K562 (cell line): Measurements from ENCODE around the gene MPC2. TPM values are rescaled to one million over a fixed set of nuclear protein-coding genes. Genes with fewer than 3 reads are reported as not detected.

Source experiments
- BRD9 ChIP-seq: fragments of 450-650 bp; IDR thresholded peaks from 2 replicates; pipeline ENCODE4 v1.6.1; 2018; ENCODE audit warnings: low read depth; ENCODE audit not compliant: partially characterized antibody
- GTF2E2 ChIP-seq: fragments of 200-800 bp; sonication (Bioruptor generic); IDR thresholded peaks from 2 replicates; pipeline ENCODE4 v1.6.1; 2016; ENCODE audit warnings: missing genetic modification characterization, missing compliant biosample characterization
- HMBOX1 ChIP-seq: sonication (generic); IDR thresholded peaks from 2 replicates; pipeline ENCODE4 v1.6.1; 2016
- HNRNPUL1 ChIP-seq: fragments of 200-400 bp; formaldehyde crosslinking; IDR thresholded peaks from 2 replicates; pipeline ENCODE4 v1.6.1; 2017; ENCODE audit warnings: low read length
- MAFG ChIP-seq: fragments of 450-650 bp; conservative IDR thresholded peaks from 2 replicates; pipeline ENCODE4 v1.6.1; 2016; ENCODE audit warnings: missing genetic modification characterization, missing compliant biosample characterization
- MCM5 ChIP-seq: fragments of 450-650 bp; IDR thresholded peaks from 2 replicates; pipeline ENCODE4 v1.6.1; 2016; ENCODE audit warnings: low read depth
- MITF ChIP-seq: IDR thresholded peaks from 2 replicates; pipeline ENCODE4 v1.6.1; 2014; ENCODE audit warnings: antibody characterized with exemption
- NFIC ChIP-seq: fragments of 450-650 bp; IDR thresholded peaks from 2 replicates; pipeline ENCODE4 v1.6.1; 2017; ENCODE audit warnings: mild to moderate bottlenecking, inconsistent platforms
- POLR2H ChIP-seq: IDR thresholded peaks from 2 replicates; pipeline ENCODE4 v1.6.1; 2016; ENCODE audit warnings: missing genetic modification characterization, low read depth, mild to moderate bottlenecking, control low read depth, missing compliant biosample characterization, moderate library complexity
- RAD21 ChIP-seq, 2 experiments: fragments of 250-450 bp in 1 of 2; fragments of 450-650 bp in 1 of 2; sonication (Bioruptor Pico) in 1 of 2; formaldehyde crosslinking in 1 of 2; IDR thresholded peaks in 1 of 2; conservative IDR thresholded peaks in 1 of 2; 2 replicates each; pipeline versions ENCODE4 v1.4.0 to v1.8.0; 2020 to 2022; ENCODE audit warnings: mild to moderate bottlenecking in 2 of 2, moderate library complexity in 1 of 2
- RBM34 ChIP-seq: fragments of 200-400 bp; formaldehyde crosslinking; IDR thresholded peaks from 2 replicates; pipeline ENCODE4 v1.6.1; 2018; ENCODE audit warnings: low read length, borderline replicate concordance; ENCODE audit not compliant: insufficient read depth
- RCOR1 ChIP-seq, 2 experiments: IDR thresholded peaks; 2 replicates each; pipeline ENCODE4 v1.6.1; 2012; ENCODE audit warnings: low read depth in 2 of 2, low read length in 2 of 2, borderline replicate concordance in 1 of 2, improper control_type of control experiment in 1 of 2
- SMARCB1 ChIP-seq: IDR thresholded peaks from 2 replicates; pipeline ENCODE4 v1.6.1; 2011; ENCODE audit warnings: improper control_type of control experiment, low read depth; ENCODE audit not compliant: insufficient read length
- SNRNP70 ChIP-seq: fragments of 200-400 bp; formaldehyde crosslinking; optimal IDR thresholded peaks from 2 replicates; pipeline ENCODE3; 2017; ENCODE audit warnings: low read depth, low read length
- TSHZ1 ChIP-seq: fragments of 250-450 bp; sonication (Bioruptor Pico); IDR thresholded peaks from 2 replicates; pipeline ENCODE4 v1.4.0; 2020; ENCODE audit warnings: mild to moderate bottlenecking, moderate library complexity
- ZNF12 ChIP-seq: sonication (generic); formaldehyde crosslinking; IDR thresholded peaks from 2 replicates; pipeline ENCODE4 v1.4.0; 2020; ENCODE audit warnings: mild to moderate bottlenecking, missing genetic modification reagents
- ZNF384 ChIP-seq: IDR thresholded peaks from 2 replicates; pipeline ENCODE4 v1.6.1; 2012; ENCODE audit warnings: low read depth, low read length, improper control_type of control experiment
- ZNF445 ChIP-seq: fragments of 250-450 bp; sonication (Bioruptor Pico); IDR thresholded peaks from 2 replicates; pipeline ENCODE4 v1.4.0; 2020; ENCODE audit warnings: low read depth, mild to moderate bottlenecking, moderate library complexity
- polyA plus RNA-seq, 8 experiments: library from polyadenylated mRNA; depleted of rRNA in 4 of 8; stranded (reverse) in 5 of 8; unstranded in 3 of 8; fragments of >200 nt; fragmentation: Nextera tagmentation in 2 of 8; fragmentation: Illumina TruSeq in 1 of 8; extraction: Ambion mirVana in 2 of 8; extraction: Trizol in 1 of 8; gene quantifications; 2 replicates each; pipeline versions ENCODE4 v1.2.1 to v1.2.3, GENCODE V29; 2011 to 2014; ENCODE audit warnings: inconsistent platforms in 1 of 8, missing spikeins in 1 of 8
- total RNA-seq, 7 experiments: library from RNA; depleted of rRNA in 6 of 7; stranded (reverse); fragments of >200 nt in 6 of 7; fragmentation: Illumina TruSeq in 2 of 7; extraction: Trizol in 2 of 7; gene quantifications; 2 replicates each; pipeline versions ENCODE4 v1.2.1 to v1.2.3, GENCODE V29; 2011 to 2021; ENCODE audit warnings: low replicate concordance in 1 of 7
- TF ChIP-seq, protein P1 (sequence below), 3 experiments: IDR thresholded peaks in 2 of 3; conservative IDR thresholded peaks in 1 of 3; 2 replicates each; pipeline ENCODE4 v1.5.1; 2011 to 2012; ENCODE audit warnings: low read length in 3 of 3, mild to moderate bottlenecking in 3 of 3, control low read depth in 2 of 3, improper control_type of control experiment in 1 of 3, inconsistent platforms in 1 of 3, low read depth in 1 of 3, mixed read lengths in 1 of 3, moderate library complexity in 1 of 3; ENCODE audit not compliant: insufficient read depth in 2 of 3

MPC2 gene
- total and polyA plus RNA-seq, 9 of the 15 experiments (the other 6 are each of a cell fraction or from before 2014, with no cell fraction given): 70.7 to 179 (median 144) TPM

- peak; percentile 96 for TF ChIP-seq HMBOX1
- TF ChIP-seq MCM5: no peak
- no peak for TF ChIP-seq TSHZ1 (CRISPR knock-in tag)
- no peak for TF ChIP-seq RBM34
- TF ChIP-seq RAD21 (CRISPR knock-in tag; conservative IDR thresholded peaks at IDR 0.05 in 1 of 2, IDR thresholded peaks at IDR 0.05 in 1 of 2): peak; percentile 35 to 65; a peak in 2 of 4 replicates
- peak; percentile 58; the same call in 1 of the 2 replicates for TF ChIP-seq ZNF384
- TF ChIP-seq MITF: no peak
- no peak for TF ChIP-seq GTF2E2 (tag)
- TF ChIP-seq ZNF445 (CRISPR knock-in tag): no peak
- TF ChIP-seq, protein P1, sequence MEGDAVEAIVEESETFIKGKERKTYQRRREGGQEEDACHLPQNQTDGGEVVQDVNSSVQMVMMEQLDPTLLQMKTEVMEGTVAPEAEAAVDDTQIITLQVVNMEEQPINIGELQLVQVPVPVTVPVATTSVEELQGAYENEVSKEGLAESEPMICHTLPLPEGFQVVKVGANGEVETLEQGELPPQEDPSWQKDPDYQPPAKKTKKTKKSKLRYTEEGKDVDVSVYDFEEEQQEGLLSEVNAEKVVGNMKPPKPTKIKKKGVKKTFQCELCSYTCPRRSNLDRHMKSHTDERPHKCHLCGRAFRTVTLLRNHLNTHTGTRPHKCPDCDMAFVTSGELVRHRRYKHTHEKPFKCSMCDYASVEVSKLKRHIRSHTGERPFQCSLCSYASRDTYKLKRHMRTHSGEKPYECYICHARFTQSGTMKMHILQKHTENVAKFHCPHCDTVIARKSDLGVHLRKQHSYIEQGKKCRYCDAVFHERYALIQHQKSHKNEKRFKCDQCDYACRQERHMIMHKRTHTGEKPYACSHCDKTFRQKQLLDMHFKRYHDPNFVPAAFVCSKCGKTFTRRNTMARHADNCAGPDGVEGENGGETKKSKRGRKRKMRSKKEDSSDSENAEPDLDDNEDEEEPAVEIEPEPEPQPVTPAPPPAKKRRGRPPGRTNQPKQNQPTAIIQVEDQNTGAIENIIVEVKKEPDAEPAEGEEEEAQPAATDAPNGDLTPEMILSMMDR (IDR thresholded peaks at IDR 0.05 in 2 of 3, conservative IDR thresholded peaks at IDR 0.05 in 1 of 3; ENCODE audit: insufficient read depth in 2 of 3, low read depth in 1 of 3, low read length in 3 of 3): peak; percentile 56 to 69 (median 63)
- peak; percentile 67 to 100 for TF ChIP-seq RCOR1 (IDR thresholded peaks at IDR 0.05; ENCODE audit: borderline replicate concordance in 1 of 2, low read depth in 2 of 2, low read length in 2 of 2)
- TF ChIP-seq POLR2H (tag): no peak
- TF ChIP-seq SNRNP70: no peak
- TF ChIP-seq MAFG (tag): peak; percentile 74
- peak; percentile 38 for TF ChIP-seq BRD9
- peak; percentile 8; the same call in 1 of the 2 replicates for TF ChIP-seq NFIC
- peak; percentile 75 for TF ChIP-seq SMARCB1
- no peak for TF ChIP-seq ZNF12 (CRISPR knock-in tag)
- TF ChIP-seq HNRNPUL1: no peak
Observed at GRCh38 chr1:167926486-167926997, 10.3 kb downstream of the MPC2 start (continued).
